ENCODE results near the gene NRXN3.

GRCh38 chr14:78873581-78873980, 703.4 kb downstream of the NRXN3 start:
- TF ChIP-seq, protein P1, sequence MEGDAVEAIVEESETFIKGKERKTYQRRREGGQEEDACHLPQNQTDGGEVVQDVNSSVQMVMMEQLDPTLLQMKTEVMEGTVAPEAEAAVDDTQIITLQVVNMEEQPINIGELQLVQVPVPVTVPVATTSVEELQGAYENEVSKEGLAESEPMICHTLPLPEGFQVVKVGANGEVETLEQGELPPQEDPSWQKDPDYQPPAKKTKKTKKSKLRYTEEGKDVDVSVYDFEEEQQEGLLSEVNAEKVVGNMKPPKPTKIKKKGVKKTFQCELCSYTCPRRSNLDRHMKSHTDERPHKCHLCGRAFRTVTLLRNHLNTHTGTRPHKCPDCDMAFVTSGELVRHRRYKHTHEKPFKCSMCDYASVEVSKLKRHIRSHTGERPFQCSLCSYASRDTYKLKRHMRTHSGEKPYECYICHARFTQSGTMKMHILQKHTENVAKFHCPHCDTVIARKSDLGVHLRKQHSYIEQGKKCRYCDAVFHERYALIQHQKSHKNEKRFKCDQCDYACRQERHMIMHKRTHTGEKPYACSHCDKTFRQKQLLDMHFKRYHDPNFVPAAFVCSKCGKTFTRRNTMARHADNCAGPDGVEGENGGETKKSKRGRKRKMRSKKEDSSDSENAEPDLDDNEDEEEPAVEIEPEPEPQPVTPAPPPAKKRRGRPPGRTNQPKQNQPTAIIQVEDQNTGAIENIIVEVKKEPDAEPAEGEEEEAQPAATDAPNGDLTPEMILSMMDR (IDR thresholded peaks at IDR 0.05 in 4 of 5, conservative IDR thresholded peaks at IDR 0.05 in 1 of 5) = no peak
- no peak for TF ChIP-seq POLR2A (IDR thresholded peaks at IDR 0.05)
